Right lobe of liver (tissue), 4 donors: ENCODE data around the gene LYL1.

ENCODE experiments used
- CTCF ChIP-seq, 4 donors: fragments of 200-600 bp in 3 of 4; fragments of 450-650 bp in 1 of 4; IDR thresholded peaks; one replicate each; pipeline versions ENCODE4 v1.5.1 to v1.8.0; 2016 to 2022; ENCODE audit warnings: antibody characterized with exemption in 4 of 4, mild to moderate bottlenecking in 2 of 4
- POLR2A ChIP-seq: fragments of 450-650 bp; IDR thresholded peaks from one replicate; pipeline ENCODE4 v1.6.1; 2017; ENCODE audit warnings: antibody characterized with exemption, mild to moderate bottlenecking
- donor health status: DM: no; HTN: no; CAD: no.
- donor health status: DM: no; HTN: no; CAD: no.
- donor health status: DM: no; HTN: yes; CAD: no.

- TF ChIP-seq POLR2A (no peak), CTCF (IDR thresholded peaks at IDR 0.05) (no peak)
Observed at GRCh38 chr19:13077240-13077639, 25.4 kb downstream of the LYL1 start.
